MM.1S (cell line): Measurements from ENCODE around the gene BTBD3.

ENCODE experiments used
- EZH2 ChIP-seq: fragments of 300-600 bp; sonication (generic); optimal IDR thresholded peaks from 2 replicates; pipeline ENCODE3; 2017; ENCODE audit warnings: low read depth, mild to moderate bottlenecking, antibody characterized with exemption, low read length, mixed read lengths
- EZH2phosphoT487 ChIP-seq: fragments of 300-600 bp; sonication (generic); IDR thresholded peaks from 2 replicates; pipeline ENCODE4 v1.6.1; 2018; ENCODE audit warnings: antibody characterized with exemption, low read length
- TF ChIP-seq, protein P1 (sequence below): fragments of 300-600 bp; sonication (generic); IDR thresholded peaks from 2 replicates; pipeline ENCODE4 v1.5.1; 2016; ENCODE audit warnings: antibody characterized with exemption, low read length, mixed read lengths

DNA sequence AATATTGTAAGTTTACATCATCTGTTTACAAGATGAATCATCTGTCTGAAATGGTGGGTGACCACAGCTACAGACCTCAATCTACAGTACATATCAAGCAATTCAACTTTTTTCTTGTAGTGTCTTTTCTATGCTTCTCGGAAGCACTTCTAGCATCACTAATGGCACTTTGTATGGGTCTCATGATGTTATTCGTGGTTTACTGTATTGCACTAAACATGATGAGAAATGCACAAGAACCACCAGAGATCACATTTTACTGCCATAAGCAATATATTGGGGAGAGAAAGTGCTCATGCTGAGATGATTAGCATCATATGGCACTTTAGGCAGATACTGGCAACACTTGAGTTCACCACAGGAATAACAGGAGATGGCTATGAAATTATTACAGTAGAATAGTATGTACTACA lies 15.4 kb upstream of the BTBD3 start:
- TF ChIP-seq, protein P1, sequence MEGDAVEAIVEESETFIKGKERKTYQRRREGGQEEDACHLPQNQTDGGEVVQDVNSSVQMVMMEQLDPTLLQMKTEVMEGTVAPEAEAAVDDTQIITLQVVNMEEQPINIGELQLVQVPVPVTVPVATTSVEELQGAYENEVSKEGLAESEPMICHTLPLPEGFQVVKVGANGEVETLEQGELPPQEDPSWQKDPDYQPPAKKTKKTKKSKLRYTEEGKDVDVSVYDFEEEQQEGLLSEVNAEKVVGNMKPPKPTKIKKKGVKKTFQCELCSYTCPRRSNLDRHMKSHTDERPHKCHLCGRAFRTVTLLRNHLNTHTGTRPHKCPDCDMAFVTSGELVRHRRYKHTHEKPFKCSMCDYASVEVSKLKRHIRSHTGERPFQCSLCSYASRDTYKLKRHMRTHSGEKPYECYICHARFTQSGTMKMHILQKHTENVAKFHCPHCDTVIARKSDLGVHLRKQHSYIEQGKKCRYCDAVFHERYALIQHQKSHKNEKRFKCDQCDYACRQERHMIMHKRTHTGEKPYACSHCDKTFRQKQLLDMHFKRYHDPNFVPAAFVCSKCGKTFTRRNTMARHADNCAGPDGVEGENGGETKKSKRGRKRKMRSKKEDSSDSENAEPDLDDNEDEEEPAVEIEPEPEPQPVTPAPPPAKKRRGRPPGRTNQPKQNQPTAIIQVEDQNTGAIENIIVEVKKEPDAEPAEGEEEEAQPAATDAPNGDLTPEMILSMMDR: no peak
- TF ChIP-seq EZH2 (no peak), EZH2phosphoT487 (no peak)
